Measurements from ENCODE around the gene AIG1.

The AIG1 gene

DNA sequence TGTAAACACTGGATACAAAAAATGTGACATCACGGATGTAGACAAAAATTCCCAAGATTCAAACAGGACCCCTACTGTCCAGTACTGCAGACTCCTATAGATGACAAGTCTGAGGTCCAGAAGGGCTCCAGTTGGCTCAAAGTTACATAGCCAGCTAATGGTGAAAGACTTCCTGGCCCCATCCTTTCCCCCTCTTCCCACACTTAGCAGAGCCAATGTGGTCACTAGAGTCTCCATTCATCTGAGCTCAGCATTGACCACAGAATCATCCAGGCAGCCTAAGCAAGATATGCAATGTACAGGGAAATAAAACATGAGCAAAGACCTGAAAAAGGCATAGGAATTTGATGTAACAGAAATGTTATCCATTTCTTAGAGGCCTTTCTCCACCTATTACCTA is 209.3 kb downstream of the AIG1 start:
- TF ChIP-seq, protein P1, sequence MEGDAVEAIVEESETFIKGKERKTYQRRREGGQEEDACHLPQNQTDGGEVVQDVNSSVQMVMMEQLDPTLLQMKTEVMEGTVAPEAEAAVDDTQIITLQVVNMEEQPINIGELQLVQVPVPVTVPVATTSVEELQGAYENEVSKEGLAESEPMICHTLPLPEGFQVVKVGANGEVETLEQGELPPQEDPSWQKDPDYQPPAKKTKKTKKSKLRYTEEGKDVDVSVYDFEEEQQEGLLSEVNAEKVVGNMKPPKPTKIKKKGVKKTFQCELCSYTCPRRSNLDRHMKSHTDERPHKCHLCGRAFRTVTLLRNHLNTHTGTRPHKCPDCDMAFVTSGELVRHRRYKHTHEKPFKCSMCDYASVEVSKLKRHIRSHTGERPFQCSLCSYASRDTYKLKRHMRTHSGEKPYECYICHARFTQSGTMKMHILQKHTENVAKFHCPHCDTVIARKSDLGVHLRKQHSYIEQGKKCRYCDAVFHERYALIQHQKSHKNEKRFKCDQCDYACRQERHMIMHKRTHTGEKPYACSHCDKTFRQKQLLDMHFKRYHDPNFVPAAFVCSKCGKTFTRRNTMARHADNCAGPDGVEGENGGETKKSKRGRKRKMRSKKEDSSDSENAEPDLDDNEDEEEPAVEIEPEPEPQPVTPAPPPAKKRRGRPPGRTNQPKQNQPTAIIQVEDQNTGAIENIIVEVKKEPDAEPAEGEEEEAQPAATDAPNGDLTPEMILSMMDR (IDR thresholded peaks at IDR 0.05; ENCODE audit: low read depth, low read length), result no peak
- no peak for DNase-seq
- no peaks in the 10 kb centered on the region for H3K27me3 ChIP-seq
- H3K9me3 ChIP-seq, result no peaks in the 10 kb centered on the region
- no peak overlapping the region for H3K4me3 ChIP-seq (ENCODE audit: low read depth, low read length)
- H3K4me1 ChIP-seq, result no peaks in the 10 kb centered on the region
- no peaks in the 10 kb centered on the region for H3K36me3 ChIP-seq

DNA sequence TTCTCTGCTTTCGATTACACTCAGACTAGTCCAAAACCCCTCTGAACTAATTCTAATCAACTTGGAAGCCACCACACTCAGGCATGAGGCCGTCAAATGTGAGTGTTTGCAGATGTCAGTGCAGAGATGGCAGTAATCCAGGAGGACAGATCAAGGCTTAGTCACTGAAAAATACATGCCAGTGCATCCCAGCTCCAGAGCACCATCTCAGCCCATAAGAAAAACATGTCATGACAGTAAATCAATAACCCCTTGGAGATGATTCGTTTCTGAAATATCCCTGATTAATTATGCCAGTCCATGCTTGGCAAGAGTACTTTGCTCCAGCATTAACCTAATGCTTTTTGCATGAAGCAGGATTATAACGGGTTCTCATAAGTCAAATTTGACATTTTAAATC is 210.3 kb downstream of the AIG1 start:
- TF ChIP-seq, protein P1 (IDR thresholded peaks at IDR 0.05; ENCODE audit: low read depth, low read length), result no peak
- no peaks in the 10 kb centered on the region for H3K27me3 ChIP-seq

DNA sequence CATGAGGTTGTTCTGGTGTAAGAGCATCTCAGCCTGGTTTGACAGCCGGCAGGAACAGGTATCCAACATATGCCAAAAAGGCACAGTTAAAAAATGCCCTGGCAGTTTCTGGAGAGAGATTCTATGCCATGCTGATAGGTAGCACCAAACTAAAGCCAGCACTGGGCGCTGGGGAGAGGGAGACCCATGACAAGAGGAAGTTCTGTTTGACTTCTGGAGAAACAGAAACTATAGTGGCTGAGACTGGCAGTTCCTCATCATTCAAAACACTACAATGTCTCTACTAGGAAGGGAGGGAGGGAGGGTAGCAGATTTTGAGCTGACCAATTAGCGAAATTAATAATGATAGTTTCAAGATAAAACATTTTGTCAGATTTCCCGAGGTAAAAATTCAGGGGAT is 215.7 kb downstream of the AIG1 start:
- no peak for DNase-seq

More for the DNA sequence above, 210.3 kb downstream of the AIG1 start:
- Histone ChIP-seq H3K4me1 (no peaks in the 10 kb centered on the region), H3K36me3 (no peaks in the 10 kb centered on the region), H3K9me3 (no peaks in the 10 kb centered on the region), H3K4me3 (ENCODE audit: low read depth, low read length) (no peak overlapping the region)
- no peak for DNase-seq

DNA sequence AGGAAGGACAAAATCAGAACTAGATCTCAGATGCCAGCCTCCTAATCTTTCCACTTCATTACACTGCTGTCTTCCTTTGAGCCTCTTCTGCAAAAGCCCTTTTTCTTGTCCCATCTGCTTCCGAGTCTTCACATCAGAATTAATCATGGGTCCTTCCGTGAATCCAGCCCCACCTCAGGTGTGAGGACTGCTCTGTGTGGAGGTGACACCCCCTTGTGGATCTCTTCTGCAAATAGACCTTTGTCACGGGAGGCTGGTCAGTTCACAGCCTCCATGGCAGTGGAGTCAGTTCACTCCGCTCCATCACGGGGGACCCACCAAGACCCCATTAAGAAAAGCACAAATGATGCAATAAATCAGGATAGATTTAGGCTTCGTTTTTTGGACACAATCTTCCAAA is 218.7 kb downstream of the AIG1 start:
- Histone ChIP-seq H3K9me3 (no peaks in the 10 kb centered on the region), H3K4me1 (no peaks in the 10 kb centered on the region), H3K36me3 (no peaks in the 10 kb centered on the region), H3K4me3 (ENCODE audit: low read depth, low read length) (no peak overlapping the region), H3K27me3 (no peaks in the 10 kb centered on the region)
- TF ChIP-seq, protein P1 (IDR thresholded peaks at IDR 0.05; ENCODE audit: low read depth, low read length), result no peak
- no peak for DNase-seq

More for the DNA sequence above, 215.7 kb downstream of the AIG1 start:
- TF ChIP-seq, protein P1 (IDR thresholded peaks at IDR 0.05; ENCODE audit: low read depth, low read length), result no peak
- Histone ChIP-seq H3K4me1 (no peaks in the 10 kb centered on the region), H3K36me3 (no peaks in the 10 kb centered on the region), H3K27me3 (no peaks in the 10 kb centered on the region), H3K4me3 (ENCODE audit: low read depth, low read length) (no peak overlapping the region), H3K9me3 (no peaks in the 10 kb centered on the region)

DNA sequence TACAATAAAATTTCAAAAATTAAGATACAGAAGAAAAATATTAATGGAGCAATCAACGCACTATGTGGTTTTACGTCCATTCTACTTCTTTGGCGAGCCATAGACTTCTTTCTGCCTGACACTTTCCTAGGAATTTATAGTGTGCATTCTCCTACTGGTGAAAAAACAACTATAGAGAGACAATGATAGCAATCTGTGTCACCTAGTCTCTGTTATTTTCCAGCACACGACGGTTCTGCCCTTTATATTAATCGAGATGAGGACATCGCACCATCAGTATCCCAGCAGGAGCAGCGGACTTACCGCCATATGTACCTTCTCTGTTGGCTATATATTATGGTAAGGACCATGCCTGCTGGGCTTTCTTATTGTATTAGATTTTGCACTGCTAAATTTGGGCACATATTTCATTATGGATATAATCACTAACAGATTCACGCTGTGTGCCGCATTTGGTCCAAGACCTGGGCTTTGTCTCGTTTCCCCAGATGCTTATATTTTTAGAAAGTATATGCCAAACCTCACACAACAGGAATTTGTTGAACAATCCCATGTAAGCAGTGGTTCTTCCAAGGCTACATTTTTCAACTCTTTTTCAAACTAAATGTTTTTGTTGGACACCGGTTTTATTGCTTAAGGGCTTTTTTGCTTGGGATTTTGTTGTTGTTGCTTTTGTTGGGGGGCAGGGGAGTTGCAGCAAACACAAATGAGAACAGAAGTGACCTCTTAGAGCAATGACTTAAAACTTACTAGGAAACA is 223.4 kb downstream of the AIG1 start:
- no peak for DNase-seq
- Histone ChIP-seq H3K27me3 (no peaks in the 10 kb centered on the region), H3K4me1 (no peaks in the 10 kb centered on the region), H3K9me3 (no peaks in the 10 kb centered on the region), H3K36me3 (no peaks in the 10 kb centered on the region), H3K4me3 (ENCODE audit: low read depth, low read length) (no peak overlapping the region)
- TF ChIP-seq, protein P1 (IDR thresholded peaks at IDR 0.05; ENCODE audit: low read depth, low read length), result no peak

DNA sequence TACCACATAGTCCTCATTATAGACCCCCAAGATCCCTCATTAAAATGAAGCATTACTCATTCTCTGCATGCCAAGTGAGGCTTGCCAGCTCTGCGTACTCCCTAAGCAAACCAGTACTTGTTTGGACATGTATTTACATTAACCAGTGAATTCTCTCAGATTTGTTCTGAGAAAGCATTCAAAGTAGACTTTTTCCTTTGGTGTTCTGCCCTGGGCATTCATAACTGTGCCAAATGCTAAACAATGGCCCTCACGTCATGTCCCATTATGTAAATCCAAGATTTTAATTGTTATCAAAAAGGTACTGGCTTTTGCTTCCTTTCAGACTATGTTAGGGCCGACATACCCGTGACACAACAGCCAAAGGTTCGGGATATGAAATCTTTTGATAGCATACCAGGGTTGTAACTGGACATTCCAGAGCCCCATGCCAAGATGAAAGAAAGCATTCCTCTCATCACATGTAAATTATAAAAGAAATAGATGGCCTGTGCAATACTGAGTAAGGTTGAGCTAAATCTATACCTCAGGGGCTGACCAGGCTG is 225.6 kb downstream of the AIG1 start:
- Histone ChIP-seq H3K36me3 (no peaks in the 10 kb centered on the region), H3K4me3 (ENCODE audit: low read depth, low read length) (no peak overlapping the region), H3K4me1 (no peaks in the 10 kb centered on the region), H3K9me3 (no peaks in the 10 kb centered on the region), H3K27me3 (no peaks in the 10 kb centered on the region)
- no peak for DNase-seq
- TF ChIP-seq, protein P1 (IDR thresholded peaks at IDR 0.05; ENCODE audit: low read depth, low read length), result no peak

Data from BE2C (cell line).